ENCODE results near the gene SYDE1.

The SYDE1 gene

GRCh38 chr19:15144046-15144646 is 36.9 kb downstream of the SYDE1 start:
- in situ Hi-C loops (cut with HindIII; ENCODE audit: low pct_unique_long_range_greater_than_20kb, low sequenced_read_pairs) = no loop called here
- TF ChIP-seq JUND (IDR thresholded peaks at IDR 0.05; ENCODE audit: low read depth) = no peak
- no peak for DNase-seq (ENCODE audit: low read depth in 1 of 2, low spot score in 1 of 2)

- TF ChIP-seq JUND (IDR thresholded peaks at IDR 0.05; ENCODE audit: low read depth) = no peak
- in situ Hi-C loops (cut with HindIII; ENCODE audit: low pct_unique_long_range_greater_than_20kb, low sequenced_read_pairs) = no loop called here
These were observed 39.9 kb downstream of the SYDE1 start for GRCh38 chr19:15147090-15147489.

GRCh38 chr19:15149737-15150136 is 42.5 kb downstream of the SYDE1 start:
- no peak for TF ChIP-seq JUND (IDR thresholded peaks at IDR 0.05; ENCODE audit: low read depth)
- in situ Hi-C loops (cut with HindIII; ENCODE audit: low pct_unique_long_range_greater_than_20kb, low sequenced_read_pairs) = no loop called here

More at GRCh38 chr19:15147090-15147489, 39.9 kb downstream of the SYDE1 start:
- no peak for DNase-seq (ENCODE audit: low read depth in 1 of 2, low spot score in 1 of 2)

GRCh38 chr19:15154002-15154612 is 46.9 kb downstream of the SYDE1 start:
- DNase-seq (ENCODE audit: low read depth in 1 of 2, low spot score in 1 of 2) = peak; percentile 36 to 69
- TF ChIP-seq JUND (IDR thresholded peaks at IDR 0.05; ENCODE audit: low read depth) = no peak
- in situ Hi-C loops (cut with HindIII; ENCODE audit: low pct_unique_long_range_greater_than_20kb, low sequenced_read_pairs) = no loop called here

More at GRCh38 chr19:15149737-15150136, 42.5 kb downstream of the SYDE1 start:
- no peak for DNase-seq (ENCODE audit: low read depth in 1 of 2, low spot score in 1 of 2)

- in situ Hi-C loops (cut with HindIII; ENCODE audit: low pct_unique_long_range_greater_than_20kb, low sequenced_read_pairs) = no loop called here
- no peak for TF ChIP-seq JUND (IDR thresholded peaks at IDR 0.05; ENCODE audit: low read depth)
- no peak for DNase-seq (ENCODE audit: low read depth in 1 of 2, low spot score in 1 of 2)
These were observed 48.1 kb downstream of the SYDE1 start for GRCh38 chr19:15155296-15155695.

- in situ Hi-C loops (cut with HindIII; ENCODE audit: low pct_unique_long_range_greater_than_20kb, low sequenced_read_pairs) = no loop called here
- TF ChIP-seq JUND (IDR thresholded peaks at IDR 0.05; ENCODE audit: low read depth) = no peak
- no peak for DNase-seq (ENCODE audit: low read depth in 1 of 2, low spot score in 1 of 2)
These were observed 49.2 kb downstream of the SYDE1 start for GRCh38 chr19:15156391-15156790.

GRCh38 chr19:15159251-15159650 is 52.0 kb downstream of the SYDE1 start:
- in situ Hi-C loops (cut with HindIII; ENCODE audit: low pct_unique_long_range_greater_than_20kb, low sequenced_read_pairs) = no loop called here
- DNase-seq (ENCODE audit: low read depth in 1 of 2, low spot score in 1 of 2) = peak in 1 of 2 experiments; percentile 26
- no peak for TF ChIP-seq JUND (IDR thresholded peaks at IDR 0.05; ENCODE audit: low read depth)

- no peak for TF ChIP-seq JUND (IDR thresholded peaks at IDR 0.05; ENCODE audit: low read depth)
- DNase-seq (ENCODE audit: low read depth in 1 of 2, low spot score in 1 of 2) = peak; percentile 31 to 52
- in situ Hi-C loops (cut with HindIII; ENCODE audit: low pct_unique_long_range_greater_than_20kb, low sequenced_read_pairs) = no loop called here
These were observed 54.1 kb downstream of the SYDE1 start for GRCh38 chr19:15161028-15161984.

Data from T47D (cell line).